Measurements from ENCODE around the gene TCEAL2.
"Not testable (repeated sequence)": the region's sequence is repeated elsewhere in the genome, so short reads cannot be mapped to it uniquely, and the experiment has no call there.

The TCEAL2 gene

DNA sequence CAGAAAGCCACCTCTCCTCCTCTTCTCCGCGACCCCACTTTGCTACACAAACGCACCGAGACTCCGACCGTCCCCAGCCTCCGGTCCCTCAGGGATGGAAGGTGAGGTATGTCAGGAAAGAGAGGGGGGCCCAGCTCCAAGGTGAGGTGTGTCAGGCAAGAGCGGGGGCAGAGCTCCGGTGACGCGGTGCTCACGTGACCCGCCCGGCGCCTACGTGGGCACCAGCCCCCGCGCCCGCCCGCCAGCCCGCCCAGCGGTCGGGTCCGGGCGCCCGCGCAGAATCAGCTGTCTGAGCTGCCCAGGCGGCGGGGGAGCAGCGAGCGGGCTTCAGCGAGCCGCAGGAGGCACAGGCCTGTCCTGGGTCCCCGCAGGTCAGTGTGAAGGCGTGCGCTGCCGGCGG lies at the start of gene TCEAL2:
TCEAL2 (plus strand) TSS at position 244 of the 400 bp plus-strand sequence. CDS start 1,152 bp downstream, outside the sequence.
- not testable (repeated sequence) for DNase-seq (ENCODE audit: low read depth in 2 of 2)

DNA sequence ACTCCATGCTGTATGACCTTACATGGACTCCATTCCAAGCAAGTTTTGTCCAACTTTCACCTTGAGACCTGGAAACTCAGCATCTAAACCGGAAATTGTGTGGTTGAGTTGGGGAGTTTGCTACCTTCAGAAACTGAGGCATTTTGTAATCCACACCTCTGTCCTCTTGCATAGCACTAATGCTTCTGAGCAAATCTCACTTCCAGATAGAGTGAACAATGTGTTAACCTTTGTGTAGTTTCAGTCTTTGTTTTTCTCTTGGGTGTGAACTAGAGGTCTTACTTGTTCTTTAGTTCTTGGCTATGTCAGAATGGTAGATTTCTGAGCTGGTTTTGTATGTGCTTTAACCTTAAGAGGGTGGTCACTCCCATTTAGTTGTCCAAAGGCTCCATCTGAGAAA lies 48.1 kb upstream of the TCEAL2 start:
- no peak for DNase-seq (ENCODE audit: low read depth in 2 of 2)

DNA sequence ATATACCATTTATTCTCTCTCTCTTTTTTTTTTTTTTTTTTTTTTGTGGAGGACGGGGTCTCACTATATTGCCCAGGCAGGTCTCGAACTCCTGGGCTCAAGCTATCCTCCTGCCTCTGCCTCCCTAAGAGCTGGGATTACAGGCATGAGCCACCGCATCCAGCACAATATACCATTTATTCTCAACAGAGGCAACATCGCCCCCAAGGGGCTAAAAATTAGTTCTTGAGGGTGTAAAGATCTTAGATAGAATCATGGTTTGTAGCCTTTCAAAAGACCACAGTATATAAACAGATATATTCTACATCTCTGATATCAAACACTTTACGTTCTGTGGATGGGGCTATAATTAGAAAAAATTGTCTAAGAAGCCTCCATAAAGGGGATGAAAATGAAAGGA lies 39.8 kb upstream of the TCEAL2 start:
- no peak for DNase-seq (ENCODE audit: low read depth in 2 of 2)

DNA sequence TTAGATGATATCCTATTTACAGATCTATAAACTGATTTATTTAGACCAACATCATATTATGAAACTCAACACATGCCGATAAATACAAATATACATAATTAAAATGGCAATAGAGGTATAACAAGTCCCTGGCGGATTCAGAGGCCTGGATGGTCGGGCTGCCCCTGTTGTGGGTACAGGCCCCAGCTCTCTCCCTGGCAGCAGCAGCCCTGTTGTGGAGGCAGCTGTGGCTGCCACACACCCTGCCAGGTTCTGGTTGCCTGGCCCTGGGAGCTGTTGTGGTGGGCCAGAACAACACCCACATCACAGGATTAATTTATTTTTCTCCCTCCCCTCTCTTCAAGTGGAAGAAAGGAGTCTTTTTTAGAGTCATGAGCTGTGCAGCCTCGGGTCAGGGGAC lies 12.1 kb upstream of the TCEAL2 start:
- DNase-seq (ENCODE audit: low read depth in 2 of 2): no peak

DNA sequence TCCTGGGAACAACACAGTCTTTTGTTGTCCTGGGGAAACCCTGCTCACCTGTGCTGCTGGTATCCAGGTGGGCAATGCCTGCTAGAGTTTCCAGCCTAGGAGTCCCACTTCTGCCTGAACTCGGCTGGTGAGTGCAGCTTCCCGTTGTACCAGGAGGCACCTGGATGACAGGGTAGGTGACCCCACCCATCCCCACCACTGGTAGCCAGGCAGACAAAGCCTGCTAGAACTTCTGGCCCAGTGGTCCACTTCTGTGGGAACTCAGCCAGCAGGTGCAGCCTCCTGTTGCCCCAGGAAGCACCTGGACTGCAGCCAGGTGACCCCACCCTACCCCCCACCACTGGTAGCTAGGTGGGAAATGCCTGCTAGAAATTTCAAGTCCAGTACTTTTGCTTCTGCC lies 9.7 kb upstream of the TCEAL2 start:
- no peak for DNase-seq (ENCODE audit: low read depth in 2 of 2)

DNA sequence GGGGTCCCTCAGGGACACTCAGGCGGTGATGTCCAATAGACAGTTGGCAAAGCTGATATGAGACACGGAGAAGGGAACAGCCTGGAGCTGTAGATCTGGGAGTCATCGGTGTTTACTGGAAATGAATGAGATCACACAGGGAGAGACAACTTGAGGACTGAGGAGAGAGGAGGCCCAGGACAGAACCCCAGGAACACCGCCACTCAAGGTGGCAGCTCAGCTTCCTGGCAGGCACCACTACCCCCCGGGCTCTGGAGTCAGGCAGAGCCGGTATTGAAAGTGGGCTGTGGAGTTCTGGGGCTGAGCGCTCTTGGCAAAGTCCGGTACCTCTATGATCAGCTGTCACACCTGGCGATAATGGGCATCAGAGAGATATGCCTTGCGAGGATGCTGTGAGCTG lies 465 bp upstream of the TCEAL2 start:
- DNase-seq (ENCODE audit: low read depth in 2 of 2): not testable (repeated sequence)

DNA sequence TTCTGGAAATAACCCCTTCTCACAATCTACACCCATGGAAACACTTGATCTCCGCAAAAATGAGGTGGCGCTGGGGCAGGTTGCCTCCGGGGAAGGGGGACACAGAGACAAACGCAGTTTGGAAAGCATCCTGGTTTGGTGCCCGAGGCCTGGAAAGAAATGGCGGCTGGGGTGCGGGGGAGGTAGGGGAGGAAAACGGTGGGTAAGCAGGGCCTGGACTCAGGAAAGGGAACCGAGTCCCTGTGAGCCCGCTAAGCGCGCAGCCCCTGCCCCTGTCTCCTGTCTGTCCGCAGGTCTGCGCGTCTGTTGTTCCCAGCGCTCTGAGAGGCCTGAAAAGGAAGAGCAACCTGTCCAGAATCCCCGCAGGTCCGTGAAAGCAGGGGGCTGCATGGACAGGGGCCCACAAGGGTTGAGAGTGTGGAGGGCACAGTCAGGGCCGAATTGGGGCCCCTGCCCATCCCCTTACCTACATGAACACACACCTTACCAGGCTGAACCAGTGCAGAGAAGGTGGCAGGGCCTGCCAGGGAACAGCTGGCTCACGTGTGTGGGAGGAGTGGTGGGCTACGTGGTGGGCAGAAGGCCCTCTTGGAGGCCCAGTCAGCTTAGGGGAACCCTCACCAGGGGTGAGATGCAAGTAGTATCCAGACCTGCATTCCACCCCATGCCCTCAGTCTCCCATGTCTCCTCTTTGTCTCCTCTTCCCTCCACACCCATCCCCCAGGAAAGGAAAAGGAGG lies 770 bp downstream of the TCEAL2 start:
- not testable (repeated sequence) for DNase-seq (ENCODE audit: low read depth in 2 of 2)

DNA sequence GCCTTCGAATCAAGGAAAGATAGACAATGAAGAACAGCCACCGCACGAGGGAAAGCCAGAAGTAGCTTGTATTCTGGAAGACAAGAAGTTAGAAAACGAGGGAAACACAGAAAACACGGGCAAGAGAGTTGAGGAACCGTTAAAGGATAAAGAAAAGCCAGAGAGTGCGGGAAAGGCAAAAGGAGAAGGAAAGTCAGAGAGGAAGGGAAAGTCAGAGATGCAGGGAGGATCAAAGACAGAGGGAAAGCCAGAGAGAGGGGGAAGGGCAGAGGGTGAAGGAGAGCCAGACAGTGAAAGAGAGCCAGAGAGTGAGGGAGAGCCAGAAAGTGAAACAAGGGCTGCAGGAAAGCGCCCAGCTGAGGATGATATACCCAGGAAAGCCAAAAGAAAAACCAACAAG lies 1.4 kb downstream of the TCEAL2 start:
- no peak for DNase-seq (ENCODE audit: low read depth in 2 of 2)

DNA sequence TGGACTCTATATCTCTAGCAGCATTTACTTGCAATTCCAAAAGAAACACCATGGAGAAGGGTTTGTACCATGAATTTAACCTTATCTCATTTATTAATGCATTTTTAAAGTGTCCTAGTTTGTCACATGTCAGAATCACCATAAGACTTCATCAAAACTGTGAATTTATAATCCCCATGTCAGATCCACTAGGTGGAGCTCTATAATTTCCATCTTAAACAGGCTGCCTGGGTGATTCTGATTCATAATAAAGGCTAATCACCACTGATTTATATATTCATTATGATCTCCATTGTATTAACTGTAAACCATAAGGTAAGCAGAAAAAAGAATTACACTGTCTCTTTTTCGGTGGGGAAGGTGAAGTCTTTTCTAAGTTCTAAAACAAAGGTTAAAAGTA lies 4.0 kb downstream of the TCEAL2 start:
- no peak for DNase-seq (ENCODE audit: low read depth in 2 of 2)

DNA sequence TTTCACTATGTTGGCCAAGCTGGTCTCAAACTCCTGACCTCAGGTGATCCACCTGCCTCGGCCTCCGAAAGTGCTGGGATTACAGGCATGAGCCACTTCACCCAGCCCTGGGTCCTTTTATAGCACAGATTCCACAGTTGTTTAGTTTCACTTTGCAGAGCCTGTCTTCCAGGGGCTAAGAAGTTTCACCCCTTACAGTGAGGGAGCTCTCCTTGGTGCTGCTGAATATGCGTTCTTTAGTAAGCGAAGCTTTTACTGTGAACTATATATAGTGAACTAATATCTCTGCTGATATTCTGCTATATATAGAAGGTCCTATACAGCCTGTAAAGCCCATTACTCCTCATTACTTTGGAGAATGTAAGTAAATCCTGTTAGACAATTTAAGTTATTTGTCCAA lies 12.6 kb downstream of the TCEAL2 start:
- DNase-seq (ENCODE audit: low read depth in 2 of 2): no peak

DNA sequence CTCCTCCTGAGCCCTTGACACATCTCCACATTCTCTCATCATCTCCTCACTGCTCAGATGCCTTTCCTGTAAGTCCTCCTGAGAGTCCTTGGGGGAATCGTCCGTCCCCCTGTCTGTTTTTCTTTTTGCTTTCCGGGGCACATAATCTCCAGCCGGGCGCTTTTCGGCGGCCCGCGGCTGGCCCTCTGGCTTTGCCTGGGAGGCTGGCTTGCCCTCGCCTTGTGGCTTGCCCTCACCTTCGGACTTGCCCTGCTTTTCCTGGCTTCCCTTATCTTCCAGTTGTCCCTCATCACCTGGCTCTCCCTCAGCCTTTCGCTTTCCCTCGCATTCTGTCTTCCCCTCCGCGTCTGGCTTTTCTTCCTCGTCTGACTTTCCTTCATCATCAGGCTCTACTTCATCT lies 15.4 kb downstream of the TCEAL2 start:
- not testable (repeated sequence) for DNase-seq (ENCODE audit: low read depth in 2 of 2)

DNA sequence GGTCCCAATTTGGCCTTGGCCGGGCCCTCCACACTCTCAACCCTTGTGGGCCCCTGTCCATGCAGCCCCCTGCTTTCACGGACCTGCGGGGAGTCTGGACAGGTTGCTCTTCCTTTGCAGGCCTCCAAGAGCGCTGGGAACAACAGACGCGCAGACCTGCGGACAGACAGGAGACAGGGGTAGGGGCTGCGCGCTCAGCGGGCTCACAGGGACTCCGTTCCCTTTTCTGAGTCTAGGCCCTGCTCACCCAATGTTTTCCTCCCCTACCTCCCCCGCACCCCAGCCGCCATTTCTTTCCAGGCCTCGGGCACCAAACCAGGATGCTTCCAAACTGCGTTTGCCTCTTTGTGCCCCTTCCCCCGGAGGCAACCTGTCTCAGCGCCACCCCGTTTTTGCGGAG lies 16.2 kb downstream of the TCEAL2 start:
- not testable (repeated sequence) for DNase-seq (ENCODE audit: low read depth in 2 of 2)

DNA sequence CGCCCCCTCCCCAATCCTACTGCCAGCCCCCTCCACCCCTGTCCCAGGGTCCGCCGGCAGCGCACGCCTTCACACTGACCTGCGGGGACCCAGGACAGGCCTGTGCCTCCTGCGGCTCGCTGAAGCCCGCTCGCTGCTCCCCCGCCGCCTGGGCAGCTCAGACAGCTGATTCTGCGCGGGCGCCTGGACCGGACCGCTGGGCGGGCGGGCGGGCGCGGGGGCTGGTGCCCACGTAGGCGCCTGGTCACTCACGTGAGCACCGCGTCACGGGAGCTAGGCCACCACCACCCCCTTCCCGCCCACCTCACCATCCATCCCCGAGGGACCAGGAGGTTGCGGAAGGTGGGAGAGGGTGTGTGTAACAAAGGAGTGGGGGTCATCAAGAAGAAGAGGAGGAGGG lies 16.8 kb downstream of the TCEAL2 start, which contains the start of gene TCEAL6:
TCEAL6 (minus strand) TSS at position 208 of the 400 bp plus-strand sequence.
- DNase-seq (ENCODE audit: low read depth in 2 of 2): not testable (repeated sequence)

DNA sequence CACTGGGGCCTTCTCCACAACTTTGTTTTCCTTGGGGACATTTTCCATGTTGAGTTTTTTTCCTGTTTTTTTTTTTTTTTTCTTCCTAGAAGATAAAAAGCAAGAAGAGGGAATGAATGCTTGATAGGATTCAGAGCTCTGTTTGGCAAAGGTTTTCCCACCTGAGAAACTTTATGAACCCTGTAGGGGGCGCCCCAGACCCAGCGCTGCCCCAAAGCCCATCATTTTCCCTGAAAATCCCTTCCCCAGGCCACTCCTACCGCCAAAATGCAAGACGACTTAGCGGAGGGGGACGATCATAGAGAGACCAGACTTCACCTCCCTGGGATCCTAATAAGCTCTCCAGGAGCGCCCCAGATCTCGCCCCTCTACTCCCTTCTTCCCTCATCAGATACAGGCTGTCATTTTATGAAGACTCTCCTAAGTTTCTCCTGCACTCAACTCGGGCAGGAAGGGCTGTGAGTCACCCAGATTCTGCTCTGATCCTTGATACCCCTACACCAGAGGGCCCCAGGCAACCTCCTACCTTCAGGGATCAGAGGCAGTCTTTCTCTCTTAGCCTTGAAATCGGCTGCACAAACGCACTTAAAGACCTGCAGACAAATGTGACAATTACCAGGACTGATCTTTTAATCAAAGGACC lies 28.9 kb downstream of the TCEAL2 start:
- no peak for DNase-seq (ENCODE audit: low read depth in 2 of 2)

DNA sequence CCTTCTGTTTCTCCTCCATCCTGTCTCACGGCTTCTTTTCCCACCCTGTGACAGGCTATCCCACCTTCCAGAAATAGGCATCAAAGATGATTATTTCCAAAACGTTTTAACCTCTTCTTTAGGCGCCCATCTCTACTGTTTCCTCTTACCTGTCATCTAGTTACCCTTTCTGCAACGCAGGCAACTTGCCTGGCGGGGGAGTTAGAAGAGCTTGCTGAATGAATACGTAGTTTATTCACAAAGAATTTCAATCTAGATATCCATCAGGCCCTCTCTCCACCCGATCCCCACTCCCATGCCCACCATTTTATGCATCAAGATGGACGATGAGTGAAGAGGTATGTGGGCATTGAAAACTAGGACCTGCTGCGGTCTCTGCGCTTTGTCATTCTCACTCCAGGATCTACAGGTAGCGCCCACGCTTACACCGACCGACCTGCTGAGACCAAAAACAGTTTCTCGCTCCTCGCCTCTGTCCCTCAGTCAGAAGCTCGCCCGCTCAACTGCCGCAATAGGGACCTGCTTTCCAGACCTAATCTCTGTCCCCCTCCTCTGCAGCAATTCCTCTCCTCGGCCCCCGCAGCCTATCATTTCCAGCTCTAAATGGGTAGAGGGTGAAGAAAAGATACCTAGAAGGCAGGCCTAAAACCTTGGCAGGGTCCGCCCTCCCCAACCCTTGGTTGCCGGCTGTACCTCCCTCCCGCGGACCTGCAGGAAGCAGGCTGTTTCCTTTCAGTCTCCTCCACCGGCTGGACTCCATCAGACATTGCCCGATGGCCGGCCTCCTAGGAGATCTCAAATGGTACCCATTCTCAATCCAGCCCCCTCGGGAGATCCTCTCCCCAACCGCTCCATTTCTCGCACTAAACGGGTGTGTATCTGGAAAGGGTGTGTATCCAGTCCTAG lies 29.7 kb downstream of the TCEAL2 start:
- DNase-seq (ENCODE audit: low read depth in 2 of 2): no peak

DNA sequence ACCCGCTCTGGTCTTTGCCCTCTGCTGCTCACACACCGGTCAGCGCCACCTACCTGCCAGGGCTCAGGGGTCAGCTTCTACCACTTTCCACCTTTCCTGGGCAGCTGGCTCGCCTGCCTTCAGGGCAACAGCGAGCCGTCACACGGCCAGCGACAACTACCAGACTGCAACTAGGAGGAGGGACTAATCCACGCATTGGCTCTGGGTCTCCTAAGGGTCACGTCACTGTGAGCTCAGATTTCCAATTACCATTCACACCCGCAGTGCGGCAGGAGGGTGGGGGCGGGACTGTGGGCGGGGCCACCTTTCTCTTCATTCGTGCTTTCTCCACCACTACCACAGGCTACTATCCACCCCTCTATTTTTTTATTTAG lies 30.3 kb downstream of the TCEAL2 start, which contains the start of gene BEX5:
BEX5 (minus strand) TSS at position 172 of the 374 bp plus-strand sequence. CDS start 1,712 bp downstream, outside the sequence.
- peak in 1 of 2 experiments; percentile 29 for DNase-seq (ENCODE audit: low read depth in 2 of 2)

Measured in stimulated activated CD4-positive, alpha-beta T cell treated with anti-CD3 and anti-CD28 coated beads, Interleukin-12 subunit alpha, Interleukin-12 subunit beta, amount 100 ng/mL, for 24 hours (primary cell).